ENCODE data around the gene GORAB.

The GORAB gene

GRCh38 chr1:170592591-170593111 is 60.7 kb downstream of the GORAB start:
- Histone ChIP-seq H3K9ac (ENCODE audit: low read depth, low read length) (no peak overlapping the region), H3K9me3 (ENCODE audit: control insufficient read depth, insufficient read depth, low read length) (no peaks in the 10 kb centered on the region), H3K36me3 (ENCODE audit: control insufficient read depth, insufficient read depth, low read length) (no peaks in the 10 kb centered on the region), H3K4me1 (ENCODE audit: control insufficient read depth, insufficient read depth, low read length) (peaks cover 6% of the 10 kb centered on the region; the same call in 1 of the 2 replicates), H3K27ac (ENCODE audit: low read depth, low read length) (no peak overlapping the region), H3K4me3 (ENCODE audit: low read depth, low read length) (no peak overlapping the region), H3K27me3 (ENCODE audit: control insufficient read depth, insufficient read depth, low read length) (peaks cover 34% of the 10 kb centered on the region)

GRCh38 chr1:170593173-170594011 is 61.4 kb downstream of the GORAB start:
- Histone ChIP-seq H3K36me3 (ENCODE audit: control insufficient read depth, insufficient read depth, low read length) (no peaks in the 10 kb centered on the region), H3K9ac (ENCODE audit: low read depth, low read length) (no peak overlapping the region), H3K27me3 (ENCODE audit: control insufficient read depth, insufficient read depth, low read length) (peaks cover 27% of the 10 kb centered on the region), H3K4me3 (ENCODE audit: low read depth, low read length) (no peak overlapping the region), H3K9me3 (ENCODE audit: control insufficient read depth, insufficient read depth, low read length) (no peaks in the 10 kb centered on the region), H3K27ac (ENCODE audit: low read depth, low read length) (no peak overlapping the region), H3K4me1 (ENCODE audit: control insufficient read depth, insufficient read depth, low read length) (peaks cover 6% of the 10 kb centered on the region; the same call in 1 of the 2 replicates)

- Histone ChIP-seq H3K9me3 (ENCODE audit: control insufficient read depth, insufficient read depth, low read length) (no peaks in the 10 kb centered on the region), H3K27me3 (ENCODE audit: control insufficient read depth, insufficient read depth, low read length) (peaks cover 20% of the 10 kb centered on the region), H3K36me3 (ENCODE audit: control insufficient read depth, insufficient read depth, low read length) (no peaks in the 10 kb centered on the region), H3K9ac (ENCODE audit: low read depth, low read length) (no peak overlapping the region), H3K4me3 (ENCODE audit: low read depth, low read length) (no peak overlapping the region), H3K4me1 (ENCODE audit: control insufficient read depth, insufficient read depth, low read length) (peaks cover 6% of the 10 kb centered on the region; the same call in 1 of the 2 replicates), H3K27ac (ENCODE audit: low read depth, low read length) (no peak overlapping the region)
Measured at GRCh38 chr1:170594066-170594626, 62.2 kb downstream of the GORAB start.

- Histone ChIP-seq H3K4me1 (ENCODE audit: control insufficient read depth, insufficient read depth, low read length) (0 out of 2 replicates have a peak, but pooled peaks cover 3% of the 10 kb centered on the region), H3K4me3 (ENCODE audit: low read depth, low read length) (no peak overlapping the region), H3K36me3 (ENCODE audit: control insufficient read depth, insufficient read depth, low read length) (no peaks in the 10 kb centered on the region), H3K9me3 (ENCODE audit: control insufficient read depth, insufficient read depth, low read length) (peaks cover 3% of the 10 kb centered on the region), H3K27ac (ENCODE audit: low read depth, low read length) (no peak overlapping the region), H3K9ac (ENCODE audit: low read depth, low read length) (no peak overlapping the region), H3K27me3 (ENCODE audit: control insufficient read depth, insufficient read depth, low read length) (no peaks in the 10 kb centered on the region)
Measured at GRCh38 chr1:170596701-170597100, 64.7 kb downstream of the GORAB start.

- H3K9me3 ChIP-seq (ENCODE audit: control insufficient read depth, insufficient read depth, low read length), result peaks cover 15% of the 10 kb centered on the region
- no peak overlapping the region for H3K9ac ChIP-seq (ENCODE audit: low read depth, low read length)
- H3K27me3 ChIP-seq (ENCODE audit: control insufficient read depth, insufficient read depth, low read length), result no peaks in the 10 kb centered on the region
Measured at GRCh38 chr1:170598618-170599017, 66.7 kb downstream of the GORAB start.

GRCh38 chr1:170599033-170599432 is 67.1 kb downstream of the GORAB start:
- H3K4me3 ChIP-seq (ENCODE audit: low read depth, low read length), result no peak overlapping the region
- H3K9me3 ChIP-seq (ENCODE audit: control insufficient read depth, insufficient read depth, low read length), result peaks cover 15% of the 10 kb centered on the region
- no peak overlapping the region for H3K27ac ChIP-seq (ENCODE audit: low read depth, low read length)
- no peak overlapping the region for H3K9ac ChIP-seq (ENCODE audit: low read depth, low read length)
- H3K27me3 ChIP-seq (ENCODE audit: control insufficient read depth, insufficient read depth, low read length), result no peaks in the 10 kb centered on the region
- no peaks in the 10 kb centered on the region for H3K36me3 ChIP-seq (ENCODE audit: control insufficient read depth, insufficient read depth, low read length)
- no peaks in the 10 kb centered on the region for H3K4me1 ChIP-seq (ENCODE audit: control insufficient read depth, insufficient read depth, low read length)

More at GRCh38 chr1:170598618-170599017, 66.7 kb downstream of the GORAB start:
- Histone ChIP-seq H3K27ac (ENCODE audit: low read depth, low read length) (no peak overlapping the region), H3K4me1 (ENCODE audit: control insufficient read depth, insufficient read depth, low read length) (no peaks in the 10 kb centered on the region), H3K36me3 (ENCODE audit: control insufficient read depth, insufficient read depth, low read length) (no peaks in the 10 kb centered on the region), H3K4me3 (ENCODE audit: low read depth, low read length) (no peak overlapping the region)

GRCh38 chr1:170601866-170602265 is 69.9 kb downstream of the GORAB start:
- Histone ChIP-seq H3K4me3 (ENCODE audit: low read depth, low read length) (no peak overlapping the region), H3K4me1 (ENCODE audit: control insufficient read depth, insufficient read depth, low read length) (no peaks in the 10 kb centered on the region), H3K27ac (ENCODE audit: low read depth, low read length) (no peak overlapping the region), H3K9me3 (ENCODE audit: control insufficient read depth, insufficient read depth, low read length) (peaks cover 15% of the 10 kb centered on the region), H3K9ac (ENCODE audit: low read depth, low read length) (no peak overlapping the region), H3K27me3 (ENCODE audit: control insufficient read depth, insufficient read depth, low read length) (no peaks in the 10 kb centered on the region), H3K36me3 (ENCODE audit: control insufficient read depth, insufficient read depth, low read length) (no peaks in the 10 kb centered on the region)
